Measurements from ENCODE around the gene TUBGCP6.

TUBGCP6 gene

GRCh38 chr22:50196256-50196655, 48.6 kb downstream of the TUBGCP6 start:
- TF ChIP-seq PPARA (CRISPR knock-in tag; IDR thresholded peaks at IDR 0.05; ENCODE audit: borderline replicate concordance) (no peak), ARNTL (CRISPR knock-in tag; IDR thresholded peaks at IDR 0.05; ENCODE audit: borderline replicate concordance, low read depth) (no peak), ZFP30 (CRISPR knock-in tag; IDR thresholded peaks at IDR 0.05) (no peak), ZNF565 (CRISPR knock-in tag; conservative IDR thresholded peaks at IDR 0.05; ENCODE audit: low read depth) (no peak), BACH2 (CRISPR knock-in tag; IDR thresholded peaks at IDR 0.05; ENCODE audit: borderline replicate concordance) (no peak), PATZ1 (CRISPR knock-in tag; IDR thresholded peaks at IDR 0.05; ENCODE audit: borderline replicate concordance) (no peak), OSR1 (CRISPR knock-in tag; IDR thresholded peaks at IDR 0.05) (no peak), ZNF70 (CRISPR knock-in tag; IDR thresholded peaks at IDR 0.05) (no peak)
- TF ChIP-seq, protein P1, sequence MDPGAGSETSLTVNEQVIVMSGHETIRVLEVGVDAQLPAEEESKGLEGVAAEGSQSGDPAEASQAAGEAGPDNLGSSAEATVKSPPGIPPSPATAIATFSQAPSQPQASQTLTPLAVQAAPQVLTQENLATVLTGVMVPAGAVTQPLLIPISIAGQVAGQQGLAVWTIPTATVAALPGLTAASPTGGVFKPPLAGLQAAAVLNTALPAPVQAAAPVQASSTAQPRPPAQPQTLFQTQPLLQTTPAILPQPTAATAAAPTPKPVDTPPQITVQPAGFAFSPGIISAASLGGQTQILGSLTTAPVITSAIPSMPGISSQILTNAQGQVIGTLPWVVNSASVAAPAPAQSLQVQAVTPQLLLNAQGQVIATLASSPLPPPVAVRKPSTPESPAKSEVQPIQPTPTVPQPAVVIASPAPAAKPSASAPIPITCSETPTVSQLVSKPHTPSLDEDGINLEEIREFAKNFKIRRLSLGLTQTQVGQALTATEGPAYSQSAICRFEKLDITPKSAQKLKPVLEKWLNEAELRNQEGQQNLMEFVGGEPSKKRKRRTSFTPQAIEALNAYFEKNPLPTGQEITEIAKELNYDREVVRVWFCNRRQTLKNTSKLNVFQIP (CRISPR knock-in tag; IDR thresholded peaks at IDR 0.05; ENCODE audit: borderline replicate concordance, low read depth), result no peak

DNA sequence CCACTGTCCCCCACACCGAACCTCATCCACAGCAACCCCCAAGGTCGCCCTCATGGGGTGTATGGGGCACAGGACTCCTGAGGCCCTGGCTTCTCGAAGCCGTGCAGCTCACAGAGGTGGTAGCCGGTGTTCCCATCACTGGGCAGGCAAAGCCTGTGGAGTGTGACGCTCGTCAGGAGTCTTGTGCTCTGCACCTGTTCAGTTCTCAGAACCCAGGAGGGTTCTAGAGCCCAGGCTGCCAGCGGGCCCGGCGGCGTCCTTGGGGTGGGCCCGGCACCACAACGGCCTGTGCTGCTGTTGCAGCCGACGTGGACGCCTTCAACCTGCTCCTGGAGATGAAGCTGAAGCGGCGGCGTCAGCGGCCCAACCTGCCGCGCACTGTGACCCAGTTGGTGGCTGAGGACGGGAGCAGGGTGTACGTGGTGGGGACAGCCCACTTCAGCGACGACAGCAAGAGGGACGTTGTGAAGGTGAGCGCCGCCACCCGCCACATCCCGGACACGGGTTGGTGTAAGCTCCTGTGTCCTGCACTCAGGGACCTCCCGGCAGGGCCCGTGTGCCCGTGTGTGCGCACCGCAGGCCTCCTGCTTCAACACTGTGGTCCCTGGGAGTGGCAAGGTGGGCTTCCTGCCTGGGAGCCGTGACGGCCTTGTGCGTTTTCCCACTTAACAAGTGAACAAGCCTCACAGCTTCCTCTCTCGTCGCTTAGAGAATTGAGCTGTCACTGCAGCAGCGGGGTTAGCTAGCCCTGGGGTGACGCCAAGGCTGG, 50.6 kb downstream of the TUBGCP6 start:
- no peak for ATAC-seq
- no peak for TF ChIP-seq CSDC2 (CRISPR knock-in tag; IDR thresholded peaks at IDR 0.05)
- TF ChIP-seq ESRRG (CRISPR knock-in tag; IDR thresholded peaks at IDR 0.05), result no peak
- TF ChIP-seq, protein P2, sequence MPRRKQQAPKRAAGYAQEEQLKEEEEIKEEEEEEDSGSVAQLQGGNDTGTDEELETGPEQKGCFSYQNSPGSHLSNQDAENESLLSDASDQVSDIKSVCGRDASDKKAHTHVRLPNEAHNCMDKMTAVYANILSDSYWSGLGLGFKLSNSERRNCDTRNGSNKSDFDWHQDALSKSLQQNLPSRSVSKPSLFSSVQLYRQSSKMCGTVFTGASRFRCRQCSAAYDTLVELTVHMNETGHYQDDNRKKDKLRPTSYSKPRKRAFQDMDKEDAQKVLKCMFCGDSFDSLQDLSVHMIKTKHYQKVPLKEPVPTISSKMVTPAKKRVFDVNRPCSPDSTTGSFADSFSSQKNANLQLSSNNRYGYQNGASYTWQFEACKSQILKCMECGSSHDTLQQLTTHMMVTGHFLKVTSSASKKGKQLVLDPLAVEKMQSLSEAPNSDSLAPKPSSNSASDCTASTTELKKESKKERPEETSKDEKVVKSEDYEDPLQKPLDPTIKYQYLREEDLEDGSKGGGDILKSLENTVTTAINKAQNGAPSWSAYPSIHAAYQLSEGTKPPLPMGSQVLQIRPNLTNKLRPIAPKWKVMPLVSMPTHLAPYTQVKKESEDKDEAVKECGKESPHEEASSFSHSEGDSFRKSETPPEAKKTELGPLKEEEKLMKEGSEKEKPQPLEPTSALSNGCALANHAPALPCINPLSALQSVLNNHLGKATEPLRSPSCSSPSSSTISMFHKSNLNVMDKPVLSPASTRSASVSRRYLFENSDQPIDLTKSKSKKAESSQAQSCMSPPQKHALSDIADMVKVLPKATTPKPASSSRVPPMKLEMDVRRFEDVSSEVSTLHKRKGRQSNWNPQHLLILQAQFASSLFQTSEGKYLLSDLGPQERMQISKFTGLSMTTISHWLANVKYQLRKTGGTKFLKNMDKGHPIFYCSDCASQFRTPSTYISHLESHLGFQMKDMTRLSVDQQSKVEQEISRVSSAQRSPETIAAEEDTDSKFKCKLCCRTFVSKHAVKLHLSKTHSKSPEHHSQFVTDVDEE (CRISPR knock-in tag; IDR thresholded peaks at IDR 0.05), result no peak
- TF ChIP-seq ZNF70 (CRISPR knock-in tag; IDR thresholded peaks at IDR 0.05), result no peak
- no peak for TF ChIP-seq OSR1 (CRISPR knock-in tag; IDR thresholded peaks at IDR 0.05)
- no peak for TF ChIP-seq ZFP30 (CRISPR knock-in tag; IDR thresholded peaks at IDR 0.05)
- TF ChIP-seq ZC3H10 (CRISPR knock-in tag; IDR thresholded peaks at IDR 0.05), result no peak

More at GRCh38 chr22:50196256-50196655, 48.6 kb downstream of the TUBGCP6 start:
- no peak for ATAC-seq

DNA sequence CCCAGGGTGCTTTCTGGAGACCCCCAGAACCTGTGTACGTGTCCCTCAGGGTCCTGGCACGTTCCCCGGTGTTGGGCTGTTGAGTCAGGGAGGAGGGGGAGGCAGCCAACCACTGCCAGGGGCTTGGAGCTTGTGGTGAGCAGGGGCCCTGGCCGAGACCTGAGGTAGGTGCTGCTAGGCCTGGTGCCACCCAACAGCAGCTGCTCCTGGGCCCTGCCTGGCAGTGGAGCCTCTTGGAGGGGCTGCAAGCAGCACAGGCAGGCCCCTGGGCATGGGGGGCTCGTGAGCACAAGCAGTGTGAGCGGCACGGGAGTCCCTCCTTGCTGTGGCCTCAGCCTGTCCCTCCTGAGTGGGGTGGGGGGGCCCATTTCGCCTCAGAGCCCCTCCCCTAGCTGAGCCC, 51.2 kb downstream of the TUBGCP6 start:
- TF ChIP-seq ZNF565 (CRISPR knock-in tag; conservative IDR thresholded peaks at IDR 0.05; ENCODE audit: low read depth) (no peak), TCF4 (CRISPR knock-in tag; IDR thresholded peaks at IDR 0.05; ENCODE audit: borderline replicate concordance) (no peak), RARB (CRISPR knock-in tag; IDR thresholded peaks at IDR 0.05) (no peak), SNAI2 (CRISPR knock-in tag; IDR thresholded peaks at IDR 0.05) (no peak), ZFP3 (CRISPR knock-in tag; IDR thresholded peaks at IDR 0.05) (no peak), ISL1 (CRISPR knock-in tag; IDR thresholded peaks at IDR 0.05) (no peak), PATZ1 (CRISPR knock-in tag; IDR thresholded peaks at IDR 0.05; ENCODE audit: borderline replicate concordance) (no peak), CSDC2 (CRISPR knock-in tag; IDR thresholded peaks at IDR 0.05) (no peak)
- TF ChIP-seq, protein P3, sequence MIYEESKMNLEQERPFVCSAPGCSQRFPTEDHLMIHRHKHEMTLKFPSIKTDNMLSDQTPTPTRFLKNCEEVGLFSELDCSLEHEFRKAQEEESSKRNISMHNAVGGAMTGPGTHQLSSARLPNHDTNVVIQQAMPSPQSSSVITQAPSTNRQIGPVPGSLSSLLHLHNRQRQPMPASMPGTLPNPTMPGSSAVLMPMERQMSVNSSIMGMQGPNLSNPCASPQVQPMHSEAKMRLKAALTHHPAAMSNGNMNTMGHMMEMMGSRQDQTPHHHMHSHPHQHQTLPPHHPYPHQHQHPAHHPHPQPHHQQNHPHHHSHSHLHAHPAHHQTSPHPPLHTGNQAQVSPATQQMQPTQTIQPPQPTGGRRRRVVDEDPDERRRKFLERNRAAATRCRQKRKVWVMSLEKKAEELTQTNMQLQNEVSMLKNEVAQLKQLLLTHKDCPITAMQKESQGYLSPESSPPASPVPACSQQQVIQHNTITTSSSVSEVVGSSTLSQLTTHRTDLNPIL (CRISPR knock-in tag; IDR thresholded peaks at IDR 0.05; ENCODE audit: low read depth), result no peak
- TF ChIP-seq, protein P2 (CRISPR knock-in tag; IDR thresholded peaks at IDR 0.05), result no peak
- ATAC-seq, result no peak

Data from SK-N-SH treated with all-trans-retinoic acid at 6 μM for 48 hours (cell line).